GM21737 (cell line): Measurements from ENCODE around the gene EDC3.
"Not testable (repeated sequence)": the region's sequence is repeated elsewhere in the genome, so short reads cannot be mapped to it uniquely, and the experiment has no call there.

ENCODE experiments used
- ATAC-seq: cut with Tn5 transposase; IDR thresholded peaks from one replicate; pipeline ENCODE4 v1.9.1; 2021; ENCODE audit warnings: mild to moderate bottlenecking, moderate library complexity; ENCODE audit not compliant: unreplicated experiment

The EDC3 gene

GRCh38 chr15:74710319-74711094 is 14.7 kb upstream of the EDC3 start:
- no peak for ATAC-seq

- no peak for ATAC-seq
Observed at GRCh38 chr15:74709892-74710291, 14.1 kb upstream of the EDC3 start.

- no peak for ATAC-seq
Observed at GRCh38 chr15:74709011-74709410, 13.2 kb upstream of the EDC3 start.

GRCh38 chr15:74696808-74697207 is 984 bp upstream of the EDC3 start:
- no peak for ATAC-seq

- no peak for ATAC-seq
Observed at GRCh38 chr15:74696398-74696729, 540 bp upstream of the EDC3 start.

GRCh38 chr15:74692327-74692726 is 3.5 kb downstream of the EDC3 start:
- ATAC-seq = no peak

GRCh38 chr15:74683758-74684157 is 12.1 kb downstream of the EDC3 start:
- no peak for ATAC-seq

GRCh38 chr15:74682954-74683353 is 12.9 kb downstream of the EDC3 start:
- ATAC-seq = no peak

GRCh38 chr15:74680456-74680855 is 15.4 kb downstream of the EDC3 start:
- ATAC-seq = no peak

GRCh38 chr15:74676801-74677200 is 19.0 kb downstream of the EDC3 start:
- no peak for ATAC-seq

- ATAC-seq = no peak
Observed at GRCh38 chr15:74674161-74674560, 21.7 kb downstream of the EDC3 start.

GRCh38 chr15:74669627-74670026 is 26.2 kb downstream of the EDC3 start:
- no peak for ATAC-seq

GRCh38 chr15:74667975-74668374 is 27.8 kb downstream of the EDC3 start:
- no peak for ATAC-seq

- ATAC-seq = no peak
Observed at GRCh38 chr15:74664670-74665069, 31.2 kb downstream of the EDC3 start.

- no peak for ATAC-seq
Observed at GRCh38 chr15:74664028-74664616, 31.7 kb downstream of the EDC3 start.

GRCh38 chr15:74663303-74664027 is 32.4 kb downstream of the EDC3 start:
- ATAC-seq = no peak

GRCh38 chr15:74662064-74662860 is 33.6 kb downstream of the EDC3 start:
- no peak for ATAC-seq

- not testable (repeated sequence) for ATAC-seq
Observed at GRCh38 chr15:74661280-74661679, 34.5 kb downstream of the EDC3 start.

GRCh38 chr15:74657846-74658245 is 38.0 kb downstream of the EDC3 start:
- ATAC-seq = no peak

- no peak for ATAC-seq
Observed at GRCh38 chr15:74656935-74657535, 38.8 kb downstream of the EDC3 start.

- no peak for ATAC-seq
Observed at GRCh38 chr15:74655424-74655823, 40.4 kb downstream of the EDC3 start.
